H1 (cell line): ENCODE measurements around the gene CD164L2. TPM values are rescaled to one million over a fixed set of nuclear protein-coding genes. Genes with fewer than 3 reads are reported as not detected.

Source experiments
- CTCF ChIA-PET: fragments of 300-600 bp; sonication (Branson Sonifier 250); formaldehyde crosslinking; loops from one replicate; lab custom pipeline; 2021; ENCODE audit not compliant: partially characterized antibody; lab: Charles Lee
- POLR2A ChIA-PET: fragments of 300-600 bp; sonication (Branson Sonifier 250); formaldehyde crosslinking; loops from one replicate; lab custom pipeline; 2021; ENCODE audit warnings: inconsistent platforms; ENCODE audit not compliant: partially characterized antibody; lab: Charles Lee
- DNase-seq, 2 experiments: peaks; one replicate each; pipeline versions ENCODE4 v3.0.0 to v3.0.0-alpha.2; 2010 to 2022; ENCODE audit warnings: low spot score in 2 of 2, low read depth in 1 of 2, mixed read lengths in 1 of 2
- FAIRE-seq: peaks from 2 replicates; lab custom pipeline; 2011; peaks lifted over from hg19 to GRCh38; lab: Jason Lieb, UNC
- H2AFZ ChIP-seq: 2 replicates; pipeline ENCODE4 v1.8.1; 2012; ENCODE audit warnings: low read length, inconsistent platforms
- H2AK5ac ChIP-seq: 2 replicates; pipeline ENCODE4 v1.6.1; 2013; ENCODE audit warnings: low read depth, low read length
- H2BK120ac ChIP-seq: replicated peaks from 2 replicates; pipeline ENCODE3; 2013; ENCODE audit warnings: low read depth, low read length, inconsistent platforms
- H2BK12ac ChIP-seq: 2 replicates; pipeline ENCODE4 v1.6.1; 2013; ENCODE audit warnings: low read depth, low read length
- H2BK15ac ChIP-seq: 2 replicates; pipeline ENCODE4 v1.6.1; 2013; ENCODE audit warnings: low read length
- H2BK20ac ChIP-seq: 2 replicates; pipeline ENCODE4 v1.6.1; 2013; ENCODE audit warnings: low read length
- H2BK5ac ChIP-seq: 2 replicates; pipeline ENCODE4 v1.6.1; 2013; ENCODE audit warnings: low read depth, low read length
- H3K14ac ChIP-seq: 2 replicates; pipeline ENCODE4 v1.6.1; 2013; ENCODE audit warnings: inconsistent platforms; ENCODE audit not compliant: insufficient read length
- H3K18ac ChIP-seq: 2 replicates; pipeline ENCODE4 v1.6.1; 2013; ENCODE audit warnings: low read length; ENCODE audit errors: extremely low read depth
- H3K23ac ChIP-seq: 2 replicates; pipeline ENCODE4 v1.6.1; 2013; ENCODE audit warnings: inconsistent platforms; ENCODE audit not compliant: insufficient read length
- H3K23me2 ChIP-seq: 2 replicates; pipeline ENCODE4 v1.6.1; 2013; ENCODE audit warnings: low read depth, low read length
- H3K27ac ChIP-seq: 2 replicates; pipeline ENCODE4 v1.6.1; 2011; ENCODE audit warnings: low read depth, low read length, inconsistent platforms
- H3K27me3 ChIP-seq, 4 experiments: replicated peaks in 1 of 4; 1 replicate in 1 of 4; 2 replicates in 3 of 4; pipeline versions ENCODE4 v1.6.1 to v1.8.1; 2011 to 2013; ENCODE audit warnings: low read length in 3 of 4, mild to moderate bottlenecking in 3 of 4, inconsistent platforms in 2 of 4, mixed read lengths in 2 of 4, moderate library complexity in 1 of 4; ENCODE audit not compliant: control insufficient read depth in 3 of 4, insufficient read depth in 3 of 4; ENCODE audit errors: extremely low read depth in 1 of 4
- H3K36me3 ChIP-seq, 4 experiments: 2 replicates each; pipeline versions ENCODE4 v1.6.1 to v1.8.1; 2011 to 2013; ENCODE audit warnings: mild to moderate bottlenecking in 4 of 4, low read length in 3 of 4, moderate library complexity in 2 of 4, control low read depth in 1 of 4, inconsistent platforms in 1 of 4; ENCODE audit not compliant: insufficient read depth in 4 of 4, control insufficient read depth in 2 of 4
- H3K4ac ChIP-seq: replicated peaks from 2 replicates; pipeline ENCODE3; 2013; ENCODE audit warnings: low read length, low read depth, mixed read lengths, inconsistent platforms; ENCODE audit not compliant: insufficient read length
- H3K4me1 ChIP-seq, 4 experiments: replicated peaks in 1 of 4; 1 replicate in 1 of 4; 2 replicates in 3 of 4; pipeline versions ENCODE4 v1.6.1 to v1.8.1; 2011 to 2013; ENCODE audit warnings: low read length in 3 of 4, inconsistent platforms in 2 of 4, mixed read lengths in 1 of 4; ENCODE audit not compliant: insufficient read depth in 4 of 4, control insufficient read depth in 3 of 4
- H3K4me2 ChIP-seq, 2 experiments: 2 replicates each; pipeline versions ENCODE4 v1.6.1 to v1.8.1; 2011 to 2013; ENCODE audit warnings: low read depth in 2 of 2, low read length in 2 of 2, control low read depth in 1 of 2, inconsistent platforms in 1 of 2, mild to moderate bottlenecking in 1 of 2; ENCODE audit not compliant: insufficient read depth in 1 of 2
- H3K4me3 ChIP-seq, 4 experiments: fragments of 200-600, 300-600 bp in 1 of 4; sonication (generic), shearing (Covaris generic), sonication (Bioruptor Twin) in 1 of 4; 2 replicates each; pipeline versions ENCODE4 v1.5.1 to v1.8.1; 2011 to 2016; ENCODE audit warnings: low read length in 4 of 4, low read depth in 3 of 4, control low read depth in 2 of 4, inconsistent platforms in 2 of 4, mild to moderate bottlenecking in 2 of 4, mixed read lengths in 1 of 4, moderate library complexity in 1 of 4; ENCODE audit not compliant: insufficient read depth in 2 of 4; ENCODE audit errors: extremely low read depth in 1 of 4
- H3K56ac ChIP-seq: replicated peaks from 2 replicates; pipeline ENCODE3; 2013; ENCODE audit warnings: low read depth, mild to moderate bottlenecking, mixed read lengths, low read length, inconsistent platforms; ENCODE audit not compliant: insufficient read length
- H3K79me1 ChIP-seq: 2 replicates; pipeline ENCODE4 v1.6.1; 2013; ENCODE audit warnings: low read depth, low read length, control low read depth
- H3K79me2 ChIP-seq, 2 experiments: 2 replicates each; pipeline versions ENCODE4 v1.6.1 to v1.8.1; 2012 to 2013; ENCODE audit warnings: low read length in 2 of 2, mild to moderate bottlenecking in 2 of 2, inconsistent platforms in 1 of 2; ENCODE audit not compliant: insufficient read depth in 2 of 2, control insufficient read depth in 1 of 2
- H3K9ac ChIP-seq, 4 experiments: replicated peaks in 1 of 4; 1 replicate in 1 of 4; 2 replicates in 3 of 4; pipeline versions ENCODE4 v1.6.1 to v1.8.1; 2011 to 2013; ENCODE audit warnings: low read depth in 3 of 4, low read length in 3 of 4, control low read depth in 2 of 4, mild to moderate bottlenecking in 2 of 4, moderate library complexity in 2 of 4, inconsistent platforms in 1 of 4; ENCODE audit errors: extremely low read depth in 1 of 4
- H3K9me3 ChIP-seq, 2 experiments: 2 replicates each; pipeline versions ENCODE4 v1.6.1 to v1.8.1; 2012 to 2013; ENCODE audit warnings: mild to moderate bottlenecking in 2 of 2, moderate library complexity in 2 of 2, control low read depth in 1 of 2, inconsistent platforms in 1 of 2, low read depth in 1 of 2, low read length in 1 of 2, mixed read lengths in 1 of 2; ENCODE audit not compliant: insufficient read depth in 2 of 2
- H4K20me1 ChIP-seq, 2 experiments: replicated peaks in 1 of 2; 2 replicates each; pipeline versions ENCODE3 to v1.8.1; 2011 to 2013; ENCODE audit warnings: inconsistent platforms in 2 of 2, low read length in 2 of 2, mild to moderate bottlenecking in 1 of 2; ENCODE audit not compliant: insufficient read depth in 2 of 2, control insufficient read depth in 1 of 2
- H4K5ac ChIP-seq: 2 replicates; pipeline ENCODE4 v1.6.1; 2013; ENCODE audit warnings: low read length, low read depth, mixed read lengths, inconsistent platforms; ENCODE audit not compliant: insufficient read length
- H4K8ac ChIP-seq: 2 replicates; pipeline ENCODE4 v1.8.0; 2013; ENCODE audit warnings: mild to moderate bottlenecking, moderate library complexity, low read length, inconsistent platforms; ENCODE audit not compliant: insufficient read depth; ENCODE audit errors: extremely low read depth
- H4K91ac ChIP-seq: replicated peaks from 2 replicates; pipeline ENCODE3; 2013; ENCODE audit warnings: low read length, mixed read lengths, inconsistent platforms; ENCODE audit not compliant: insufficient read length
- BRCA1 ChIP-seq: IDR thresholded peaks from 2 replicates; pipeline ENCODE4 v1.6.1; 2012; ENCODE audit warnings: low read depth, low read length, improper control_type of control experiment
- CBX5 ChIP-seq: fragments of 300-800, 300-1000 bp; sonication (generic); IDR thresholded peaks from 2 replicates; pipeline ENCODE4 v1.7.1; 2016; ENCODE audit warnings: antibody characterized with exemption, low read length, low read depth
- CTCF ChIP-seq, 3 experiments: IDR thresholded peaks; 1 replicate in 2 of 3; 2 replicates in 1 of 3; pipeline versions ENCODE4 v1.5.1 to v1.6.1; 2011; ENCODE audit warnings: low read length in 3 of 3, mild to moderate bottlenecking in 3 of 3, inconsistent platforms in 2 of 3, low read depth in 1 of 3, moderate library complexity in 1 of 3; ENCODE audit not compliant: insufficient read depth in 1 of 3; ENCODE audit errors: control extremely low read depth in 1 of 3
- EZH2 ChIP-seq: fragments of 200-600 bp; sonication (generic); IDR thresholded peaks from 2 replicates; pipeline ENCODE4 v1.7.1; 2012; ENCODE audit warnings: low read depth, mild to moderate bottlenecking, moderate library complexity, low read length, inconsistent platforms; ENCODE audit not compliant: severe bottlenecking
- FOSL1 ChIP-seq: IDR thresholded peaks from 2 replicates; pipeline ENCODE4 v1.6.1; 2011; ENCODE audit warnings: mild to moderate bottlenecking, low read depth, low read length, moderate library complexity; ENCODE audit not compliant: insufficient read depth
- GTF2F1 ChIP-seq: IDR thresholded peaks from 2 replicates; pipeline ENCODE4 v1.6.1; 2012; ENCODE audit warnings: low read depth, low read length, improper control_type of control experiment, borderline replicate concordance
- SP2 ChIP-seq: IDR thresholded peaks from 2 replicates; pipeline ENCODE4 v1.6.1; 2012; ENCODE audit warnings: mild to moderate bottlenecking, low read length, inconsistent platforms
- SRF ChIP-seq: IDR thresholded peaks from 2 replicates; pipeline ENCODE4 v1.6.1; 2011; ENCODE audit warnings: mild to moderate bottlenecking, low read depth, low read length, moderate library complexity
- TBP ChIP-seq: IDR thresholded peaks from 2 replicates; pipeline ENCODE4 v1.6.1; 2011; ENCODE audit warnings: low read depth, low read length, improper control_type of control experiment
- TCF12 ChIP-seq: IDR thresholded peaks from 2 replicates; pipeline ENCODE4 v1.6.1; 2011; ENCODE audit warnings: low read depth, mild to moderate bottlenecking, low read length
- YY1 ChIP-seq: IDR thresholded peaks from 2 replicates; pipeline ENCODE4 v1.6.1; 2011; ENCODE audit warnings: low read depth, mild to moderate bottlenecking, low read length
- WGBS, 2 experiments: shearing (Covaris generic) in 1 of 2; methylation state at CpG; one replicate each; pipeline versions ENCODE4 v1.1.6 to v1.1.7; 2013 to 2015; ENCODE audit warnings: low lambda C conversion rate in 2 of 2, mixed read lengths in 2 of 2, inconsistent platforms in 1 of 2, low coverage in 1 of 2, missing lambda C conversion rate in 1 of 2; ENCODE audit not compliant: insufficient replicate concordance in 2 of 2, insufficient coverage in 1 of 2, insufficient read length in 1 of 2; ENCODE audit errors: extremely low coverage in 1 of 2, missing lambda C conversion rate in 1 of 2; 5-methylcytosine and 5-hydroxymethylcytosine counted together
- polyA plus RNA-seq, 7 experiments: library from polyadenylated mRNA; depleted of rRNA in 3 of 7; stranded (reverse) in 5 of 7; unstranded in 2 of 7; fragments of >200 nt in 5 of 7; fragments of 200-250 nt in 2 of 7; gene quantifications; 1 replicate in 5 of 7; 2 replicates in 1 of 7; 4 replicates in 1 of 7; pipeline versions ENCODE4 v1.2.1 to v1.2.3, GENCODE V29; 2011 to 2013; ENCODE audit warnings: missing spikeins in 2 of 7, mixed read lengths in 2 of 7
- total RNA-seq: library from RNA; stranded (reverse); fragmentation: NEBNext Ultra II Directional; extraction: Animal tissue kit (Norgen Biotek cat#: 25700); gene quantifications from 2 replicates; pipeline ENCODE4 v1.2.1, GENCODE V29; 2021

Gene CD164L2
- total and polyA plus RNA-seq, 2 of the 8 experiments (the other 6 are each of a cell fraction or from before 2014, with no cell fraction given), result 3.3 TPM

GRCh38 chr1:27374362-27375086, 8.6 kb downstream of the CD164L2 start, which contains the start of gene FCN3:
TSS of gene FCN3 (minus strand) at chr1:27374824. CDS start at chr1:27374818, 6 bp downstream.
- peaks cover 0 to 3% (median 0%) of the 10 kb centered on the region in 4 experiments; a peak in 1 of 7 replicates for H3K4me1 ChIP-seq
- H3K9ac ChIP-seq, result no peak within 1 kb of the TSS
- no peak within 1 kb of the TSS for H3K27ac ChIP-seq
- H3K27me3 ChIP-seq, result no peaks in the 10 kb centered on the region
- no peaks in the 10 kb centered on the region for H3K79me1 ChIP-seq
- H4K5ac ChIP-seq, result no peak within 1 kb of the TSS
- H4K20me1 ChIP-seq, result no peaks in the 10 kb centered on the region
- ChIA-PET POLR2A (no interaction called here), CTCF (interaction anchor here (0.6 to 28.8 kb wide), 8 partner anchors 9 to 501 kb away, joined by 3 to 625 read pairs (median 3); partner anchors contain the start of genes CD164L2, FCN3, GPR3 and MAP3K6)
- H2BK15ac ChIP-seq, result no peak within 1 kb of the TSS; the same call in 1 of the 2 replicates
- no peak within 1 kb of the TSS for H3K4me3 ChIP-seq
- H3K9me3 ChIP-seq, result no peaks in the 10 kb centered on the region
- H3K23me2 ChIP-seq, result no peaks in the 10 kb centered on the region
- no peak within 1 kb of the TSS for H3K4ac ChIP-seq
- WGBS, 2 experiments, result 73% methylated on average over 4 of the region's 4 CpGs; no CpG with 5 or more reads in 1 of the 2 experiments
- no peak within 1 kb of the TSS for H2BK120ac ChIP-seq
- no peak within 1 kb of the TSS for H3K23ac ChIP-seq
- no peaks in the 10 kb centered on the region for H3K79me2 ChIP-seq
- no peak within 1 kb of the TSS for H2AFZ ChIP-seq
- DNase-seq, result no peak
- H4K8ac ChIP-seq, result no peak within 1 kb of the TSS; the same call in 1 of the 2 replicates
- H3K18ac ChIP-seq, result no peak within 1 kb of the TSS; the same call in 1 of the 2 replicates
- H3K4me2 ChIP-seq, result no peak within 1 kb of the TSS
- no peak within 1 kb of the TSS for H3K56ac ChIP-seq
- H2AK5ac ChIP-seq, result no peak within 1 kb of the TSS
- H3K14ac ChIP-seq, result no peak within 1 kb of the TSS
- no peak within 1 kb of the TSS; the same call in 1 of the 2 replicates for H2BK12ac ChIP-seq
- no peak within 1 kb of the TSS for H2BK5ac ChIP-seq
- H4K91ac ChIP-seq, result no peak within 1 kb of the TSS
- no peak for FAIRE-seq
- H2BK20ac ChIP-seq, result no peak within 1 kb of the TSS
- no peaks in the 10 kb centered on the region for H3K36me3 ChIP-seq
- TF ChIP-seq GTF2F1 (no peak), FOSL1 (no peak), CBX5 (no peak), BRCA1 (no peak), SP2 (no peak), TBP (no peak), TCF12 (no peak), CTCF (IDR thresholded peaks at IDR 0.05; ENCODE audit: control extremely low read depth in 1 of 3, insufficient read depth in 1 of 3, low read depth in 1 of 3, low read length in 3 of 3) (no peak), SRF (no peak), EZH2 (no peak), YY1 (no peak)
